Bronchial smooth muscle cell (primary cell): ENCODE data around the gene NUP42. TPM values are rescaled to one million over a fixed set of nuclear protein-coding genes. Genes with fewer than 3 reads are reported as not detected.

ENCODE experiments used
- total RNA-seq: library from RNA; depleted of rRNA; stranded (reverse); fragments of >200 nt; gene quantifications from 2 replicates; pipeline ENCODE4 v1.2.1, GENCODE V29; 2014

NUP42 gene
- total RNA-seq = 21.1 and 23.9 TPM in 2 replicates

DNA sequence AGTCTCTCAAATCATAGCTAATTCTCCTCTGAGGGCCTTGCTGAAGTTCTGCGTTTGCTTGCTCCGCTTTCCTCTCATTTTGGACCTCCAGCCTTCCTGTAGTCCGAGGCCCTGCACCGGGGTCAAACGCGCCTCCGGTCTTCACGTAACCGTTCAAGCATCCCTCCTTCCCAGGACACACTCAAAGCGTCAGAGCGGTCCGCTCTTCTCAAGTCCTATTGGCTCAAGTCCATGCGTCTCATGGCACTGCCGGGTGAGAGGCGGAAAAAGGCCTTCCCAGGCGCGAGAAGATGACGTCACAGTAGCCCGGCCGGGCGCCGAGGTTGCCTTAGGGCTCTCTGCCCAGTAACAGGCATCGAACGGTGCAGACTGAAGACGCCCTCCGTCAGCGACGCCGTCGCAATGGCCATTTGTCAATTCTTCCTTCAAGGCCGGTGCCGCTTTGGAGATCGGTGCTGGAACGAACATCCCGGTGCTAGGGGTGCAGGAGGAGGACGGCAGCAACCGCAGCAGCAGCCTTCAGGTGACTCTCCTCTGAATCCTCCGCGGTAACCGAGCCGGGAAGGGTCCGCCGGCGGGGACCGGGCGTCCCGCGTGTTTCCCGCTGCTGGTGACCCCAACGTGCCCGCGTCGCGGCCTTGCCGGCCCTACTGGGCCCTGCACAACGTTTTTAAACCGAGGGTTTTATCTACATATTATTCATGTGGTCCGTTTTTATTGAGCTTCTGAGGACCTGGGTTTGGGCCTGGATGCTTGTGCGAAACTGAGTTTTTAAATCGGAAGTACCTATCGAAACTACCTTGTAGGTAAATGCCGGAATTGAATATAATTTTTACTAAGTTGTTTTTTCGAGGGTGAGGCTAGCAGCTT, at the start of gene NUP42:
Gene NUP42 (plus strand): TSS at position 365 of the 870 bp plus-strand sequence. CDS start 38 bp downstream, at position 403.

GRCh38 chr7:23246555-23246954, 64.7 kb downstream of the NUP42 start, which contains the start of gene GPNMB:
GPNMB (plus strand) TSS chr7:23246775; CDS start chr7:23246858, 83 bp downstream.

Other genes with a start within 250 kb of the NUP42 start
- gene HYCC1, start 167.9 kb upstream of the NUP42 start, total RNA-seq = 118 and 123 TPM in 2 replicates
- gene KLHL7, start 76.3 kb upstream of the NUP42 start, total RNA-seq = 21.6 and 31.5 TPM in 2 replicates
- 264 and 417 TPM in 2 replicates for gene GPNMB, start 64.7 kb downstream of the NUP42 start, total RNA-seq
- gene MALSU1, start 117.3 kb downstream of the NUP42 start, total RNA-seq = 61.6 and 66.0 TPM in 2 replicates